Endothelial cell of umbilical vein (primary cell): ENCODE results near the gene SOCS3. TPM values are rescaled to one million over a fixed set of nuclear protein-coding genes. Genes with fewer than 3 reads are reported as not detected.
"Not testable (repeated sequence)": the region's sequence is repeated elsewhere in the genome, so short reads cannot be mapped to it uniquely, and the experiment has no call there.

Source experiments
- BruUV-seq: library from RNA; stranded (reverse); fragments of 400-500 nt; replicated peaks from 2 replicates; lab custom pipeline; 2021; lab: Mats Ljungman, UMichigan
- CTCF ChIA-PET: fragments of 300-600, 350-600 bp; sonication (Branson Sonifier 250); formaldehyde crosslinking; loops from one replicate; lab custom pipeline; 2021; ENCODE audit warnings: antibody characterized with exemption, inconsistent platforms; lab: Charles Lee
- POLR2A ChIA-PET: fragments of 300-600, 350-600 bp; sonication (Branson Sonifier 250); formaldehyde crosslinking; loops from one replicate; lab custom pipeline; 2021; ENCODE audit warnings: antibody characterized with exemption, inconsistent platforms; lab: Charles Lee
- DNase-seq: peaks from one replicate; pipeline ENCODE4 v3.0.0-alpha.2; 2011; ENCODE audit warnings: low read depth, low spot score
- FAIRE-seq: peaks from 2 replicates; lab custom pipeline; 2011; peaks lifted over from hg19 to GRCh38; lab: Jason Lieb, UNC
- H2AFZ ChIP-seq: 2 replicates; pipeline ENCODE4 v1.6.0; 2012; ENCODE audit warnings: low read depth, low read length, control low read depth, inconsistent platforms
- H3K27ac ChIP-seq: 2 replicates; pipeline ENCODE4 v1.5.1; 2011; ENCODE audit warnings: low read depth, mild to moderate bottlenecking, control low read depth, low read length, moderate library complexity; ENCODE audit not compliant: insufficient read depth
- H3K27me3 ChIP-seq, 2 experiments: 2 replicates each; pipeline versions ENCODE4 v1.6.0 to v1.6.1; 2011; ENCODE audit warnings: low read length in 2 of 2, mixed read lengths in 1 of 2; ENCODE audit not compliant: control insufficient read depth in 2 of 2, insufficient read depth in 2 of 2
- H3K36me3 ChIP-seq, 2 experiments: 2 replicates in 1 of 2; 3 replicates in 1 of 2; pipeline ENCODE4 v1.5.1; 2011; ENCODE audit warnings: low read length in 2 of 2, mild to moderate bottlenecking in 1 of 2, moderate library complexity in 1 of 2; ENCODE audit not compliant: control insufficient read depth in 2 of 2, insufficient read depth in 2 of 2; ENCODE audit errors: extremely low read depth in 1 of 2
- H3K4me1 ChIP-seq: 3 replicates; pipeline ENCODE4 v1.5.1; 2011; ENCODE audit warnings: mild to moderate bottlenecking, low read length; ENCODE audit not compliant: control insufficient read depth, insufficient read depth; ENCODE audit errors: extremely low read depth
- H3K4me2 ChIP-seq: 2 replicates; pipeline ENCODE4 v1.6.1; 2011; ENCODE audit warnings: low read length, control low read depth, mixed read lengths; ENCODE audit not compliant: insufficient read depth
- H3K4me3 ChIP-seq, 3 experiments: fragments of 200-600 bp in 1 of 3; sonication (generic), shearing (Covaris generic) in 1 of 3; replicated peaks in 1 of 3; 2 replicates each; pipeline ENCODE4 v1.5.1; 2011 to 2016; ENCODE audit warnings: control low read depth in 3 of 3, low read length in 3 of 3, mild to moderate bottlenecking in 2 of 3, inconsistent platforms in 1 of 3, low read depth in 1 of 3, moderate library complexity in 1 of 3; ENCODE audit not compliant: insufficient read depth in 1 of 3
- H3K79me2 ChIP-seq: 2 replicates; pipeline ENCODE4 v1.6.0; 2012; ENCODE audit warnings: low read length, inconsistent platforms; ENCODE audit not compliant: control insufficient read depth, insufficient read depth
- H3K9ac ChIP-seq: replicated peaks from 2 replicates; pipeline ENCODE3; 2011; ENCODE audit warnings: low read length, control low read depth; ENCODE audit not compliant: insufficient read depth; ENCODE audit errors: extremely low read depth
- H3K9me1 ChIP-seq: replicated peaks from 3 replicates; pipeline ENCODE4 v1.6.0; 2011; ENCODE audit warnings: mild to moderate bottlenecking, low read length; ENCODE audit not compliant: control insufficient read depth, insufficient read depth; ENCODE audit errors: extremely low read depth
- H3K9me3 ChIP-seq: replicated peaks from 2 replicates; pipeline ENCODE4 v1.5.1; 2012; ENCODE audit warnings: low read length, inconsistent platforms; ENCODE audit not compliant: control insufficient read depth, insufficient read depth
- H4K20me1 ChIP-seq: replicated peaks from 2 replicates; pipeline ENCODE3; 2011; ENCODE audit warnings: mild to moderate bottlenecking, low read length; ENCODE audit not compliant: control insufficient read depth, insufficient read depth; ENCODE audit errors: extremely low read depth
- GATA2 ChIP-seq: IDR thresholded peaks from 2 replicates; pipeline ENCODE4 v1.7.0; 2011; ENCODE audit warnings: low read depth, mild to moderate bottlenecking, moderate library complexity, mixed read lengths, low read length; ENCODE audit not compliant: insufficient read length, insufficient read depth
- dilution Hi-C: fragments of 300-500 bp; cut with MboI; formaldehyde crosslinking; loops from one replicate; pipeline ENCODE4 v1.15.0; 2019; ENCODE audit warnings: low sequenced_read_pairs; ENCODE audit not compliant: extremely low pct_ligation_motif_present
- intact Hi-C: fragments of 100-400 bp; cut with micrococcal nuclease; formaldehyde crosslinking; loops from one replicate; pipeline ENCODE4 v1.10.0; 2022
- polyA plus RNA-seq, 4 experiments: library from polyadenylated mRNA; depleted of rRNA in 3 of 4; stranded (reverse) in 3 of 4; unstranded in 1 of 4; fragments of >200 nt; gene quantifications; 2 replicates each; pipeline versions ENCODE4 v1.2.1 to v1.2.3, GENCODE V29; 2011 to 2012; ENCODE audit warnings: missing spikeins in 1 of 4
- total RNA-seq: library from RNA; stranded (reverse); gene quantifications from 2 replicates; pipeline ENCODE4 v1.2.3, GENCODE V29; 2021

SOCS3 gene
- total and polyA plus RNA-seq, 2 donors (not counting 3 experiments of a cell fraction or from before 2014, with no cell fraction given), result 6.2 to 14.3 TPM

DNA sequence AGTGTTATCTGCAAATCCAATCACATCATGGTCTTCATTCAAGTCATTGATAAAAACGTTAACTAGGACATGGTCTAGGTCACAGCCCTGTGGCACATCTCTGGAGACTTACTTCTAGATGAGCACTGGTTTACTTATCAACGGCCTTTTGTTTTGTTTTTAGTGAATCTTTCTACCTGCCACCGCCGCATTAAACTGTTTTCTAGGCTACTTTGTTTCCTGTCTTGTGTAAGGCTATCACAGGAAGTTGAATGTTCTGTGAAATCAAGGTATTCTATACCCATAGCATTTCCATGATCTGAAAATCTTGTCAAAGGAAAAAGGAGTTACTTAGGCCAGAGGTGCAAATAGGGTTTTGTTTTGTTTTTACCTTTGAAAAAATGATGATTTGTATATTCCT is 26.9 kb downstream of the SOCS3 start:
- ChIA-PET POLR2A (interaction anchor here (0.6 kb wide), 1 partner anchor 12 kb away, joined by 5 read pairs; no protein-coding TSS in a partner anchor), CTCF (no interaction called here)
- H3K27ac ChIP-seq, result no peak overlapping the region
- no peak overlapping the region for H3K4me2 ChIP-seq
- H3K36me3 ChIP-seq, result no peaks in the 10 kb centered on the region
- intact Hi-C loops, result no loop called here
- H3K9me3 ChIP-seq, result no peaks in the 10 kb centered on the region
- dilution Hi-C loops, result no loop called here
- DNase-seq, result no peak
- H3K9me1 ChIP-seq, result no peaks in the 10 kb centered on the region
- H2AFZ ChIP-seq, result no peak overlapping the region
- no peak overlapping the region for H3K4me3 ChIP-seq
- FAIRE-seq, result no peak
- no peaks in the 10 kb centered on the region for H3K27me3 ChIP-seq
- H3K79me2 ChIP-seq, result no peaks in the 10 kb centered on the region
- BruUV-seq, result no TSS peak
- H3K9ac ChIP-seq, result no peak overlapping the region
- H3K4me1 ChIP-seq, result peaks cover 13% of the 10 kb centered on the region
- H4K20me1 ChIP-seq, result no peaks in the 10 kb centered on the region
- no peak for TF ChIP-seq GATA2

GRCh38 chr17:78331355-78331754 is 28.5 kb downstream of the SOCS3 start:
- H3K79me2 ChIP-seq, H3K9ac ChIP-seq, H3K4me3 ChIP-seq, H3K27me3 ChIP-seq, H3K27ac ChIP-seq, H3K9me3 ChIP-seq, BruUV-seq, DNase-seq, FAIRE-seq, H3K36me3 ChIP-seq, POLR2A ChIA-PET, H3K9me1 ChIP-seq, dilution Hi-C loops, H3K4me2 ChIP-seq, H2AFZ ChIP-seq, H4K20me1 ChIP-seq, intact Hi-C loops: not testable (repeated sequence)
- CTCF ChIA-PET, result interaction anchor here (0.8 kb wide), 1 partner anchor 9 kb away, joined by 3 read pairs; no protein-coding TSS in a partner anchor
- peaks cover 13% of the 10 kb centered on the region for H3K4me1 ChIP-seq
